H1 (cell line): ENCODE data around the gene RILPL2. TPM values are rescaled to one million over a fixed set of nuclear protein-coding genes. Genes with fewer than 3 reads are reported as not detected.
"Not testable (repeated sequence)": the region's sequence is repeated elsewhere in the genome, so short reads cannot be mapped to it uniquely, and the experiment has no call there.

ENCODE experiments used
- CTCF ChIA-PET: fragments of 300-600 bp; sonication (Branson Sonifier 250); formaldehyde crosslinking; loops from one replicate; lab custom pipeline; 2021; ENCODE audit not compliant: partially characterized antibody; lab: Charles Lee
- POLR2A ChIA-PET: fragments of 300-600 bp; sonication (Branson Sonifier 250); formaldehyde crosslinking; loops from one replicate; lab custom pipeline; 2021; ENCODE audit warnings: inconsistent platforms; ENCODE audit not compliant: partially characterized antibody; lab: Charles Lee
- DNase-seq, 2 experiments: peaks; one replicate each; pipeline versions ENCODE4 v3.0.0 to v3.0.0-alpha.2; 2010 to 2022; ENCODE audit warnings: low spot score in 2 of 2, low read depth in 1 of 2, mixed read lengths in 1 of 2
- FAIRE-seq: peaks from 2 replicates; lab custom pipeline; 2011; peaks lifted over from hg19 to GRCh38; lab: Jason Lieb, UNC
- H2AFZ ChIP-seq: 2 replicates; pipeline ENCODE4 v1.8.1; 2012; ENCODE audit warnings: low read length, inconsistent platforms
- H2AK5ac ChIP-seq: 2 replicates; pipeline ENCODE4 v1.6.1; 2013; ENCODE audit warnings: low read depth, low read length
- H2BK120ac ChIP-seq: replicated peaks from 2 replicates; pipeline ENCODE3; 2013; ENCODE audit warnings: low read depth, low read length, inconsistent platforms
- H2BK12ac ChIP-seq: 2 replicates; pipeline ENCODE4 v1.6.1; 2013; ENCODE audit warnings: low read depth, low read length
- H2BK15ac ChIP-seq: 2 replicates; pipeline ENCODE4 v1.6.1; 2013; ENCODE audit warnings: low read length
- H2BK20ac ChIP-seq: 2 replicates; pipeline ENCODE4 v1.6.1; 2013; ENCODE audit warnings: low read length
- H2BK5ac ChIP-seq: 2 replicates; pipeline ENCODE4 v1.6.1; 2013; ENCODE audit warnings: low read depth, low read length
- H3K14ac ChIP-seq: 2 replicates; pipeline ENCODE4 v1.6.1; 2013; ENCODE audit warnings: inconsistent platforms; ENCODE audit not compliant: insufficient read length
- H3K18ac ChIP-seq: 2 replicates; pipeline ENCODE4 v1.6.1; 2013; ENCODE audit warnings: low read length; ENCODE audit errors: extremely low read depth
- H3K23ac ChIP-seq: 2 replicates; pipeline ENCODE4 v1.6.1; 2013; ENCODE audit warnings: inconsistent platforms; ENCODE audit not compliant: insufficient read length
- H3K23me2 ChIP-seq: 2 replicates; pipeline ENCODE4 v1.6.1; 2013; ENCODE audit warnings: low read depth, low read length
- H3K27ac ChIP-seq: 2 replicates; pipeline ENCODE4 v1.6.1; 2011; ENCODE audit warnings: low read depth, low read length, inconsistent platforms
- H3K27me3 ChIP-seq, 4 experiments: replicated peaks in 1 of 4; 1 replicate in 1 of 4; 2 replicates in 3 of 4; pipeline versions ENCODE4 v1.6.1 to v1.8.1; 2011 to 2013; ENCODE audit warnings: low read length in 3 of 4, mild to moderate bottlenecking in 3 of 4, inconsistent platforms in 2 of 4, mixed read lengths in 2 of 4, moderate library complexity in 1 of 4; ENCODE audit not compliant: control insufficient read depth in 3 of 4, insufficient read depth in 3 of 4; ENCODE audit errors: extremely low read depth in 1 of 4
- H3K36me3 ChIP-seq, 4 experiments: 2 replicates each; pipeline versions ENCODE4 v1.6.1 to v1.8.1; 2011 to 2013; ENCODE audit warnings: mild to moderate bottlenecking in 4 of 4, low read length in 3 of 4, moderate library complexity in 2 of 4, control low read depth in 1 of 4, inconsistent platforms in 1 of 4; ENCODE audit not compliant: insufficient read depth in 4 of 4, control insufficient read depth in 2 of 4
- H3K4ac ChIP-seq: replicated peaks from 2 replicates; pipeline ENCODE3; 2013; ENCODE audit warnings: low read length, low read depth, mixed read lengths, inconsistent platforms; ENCODE audit not compliant: insufficient read length
- H3K4me1 ChIP-seq, 4 experiments: replicated peaks in 1 of 4; 1 replicate in 1 of 4; 2 replicates in 3 of 4; pipeline versions ENCODE4 v1.6.1 to v1.8.1; 2011 to 2013; ENCODE audit warnings: low read length in 3 of 4, inconsistent platforms in 2 of 4, mixed read lengths in 1 of 4; ENCODE audit not compliant: insufficient read depth in 4 of 4, control insufficient read depth in 3 of 4
- H3K4me2 ChIP-seq, 2 experiments: 2 replicates each; pipeline versions ENCODE4 v1.6.1 to v1.8.1; 2011 to 2013; ENCODE audit warnings: low read depth in 2 of 2, low read length in 2 of 2, control low read depth in 1 of 2, inconsistent platforms in 1 of 2, mild to moderate bottlenecking in 1 of 2; ENCODE audit not compliant: insufficient read depth in 1 of 2
- H3K4me3 ChIP-seq, 4 experiments: fragments of 200-600, 300-600 bp in 1 of 4; sonication (generic), shearing (Covaris generic), sonication (Bioruptor Twin) in 1 of 4; 2 replicates each; pipeline versions ENCODE4 v1.5.1 to v1.8.1; 2011 to 2016; ENCODE audit warnings: low read length in 4 of 4, low read depth in 3 of 4, control low read depth in 2 of 4, inconsistent platforms in 2 of 4, mild to moderate bottlenecking in 2 of 4, mixed read lengths in 1 of 4, moderate library complexity in 1 of 4; ENCODE audit not compliant: insufficient read depth in 2 of 4; ENCODE audit errors: extremely low read depth in 1 of 4
- H3K56ac ChIP-seq: replicated peaks from 2 replicates; pipeline ENCODE3; 2013; ENCODE audit warnings: low read depth, mild to moderate bottlenecking, mixed read lengths, low read length, inconsistent platforms; ENCODE audit not compliant: insufficient read length
- H3K79me1 ChIP-seq: 2 replicates; pipeline ENCODE4 v1.6.1; 2013; ENCODE audit warnings: low read depth, low read length, control low read depth
- H3K79me2 ChIP-seq, 2 experiments: 2 replicates each; pipeline versions ENCODE4 v1.6.1 to v1.8.1; 2012 to 2013; ENCODE audit warnings: low read length in 2 of 2, mild to moderate bottlenecking in 2 of 2, inconsistent platforms in 1 of 2; ENCODE audit not compliant: insufficient read depth in 2 of 2, control insufficient read depth in 1 of 2
- H3K9ac ChIP-seq, 4 experiments: replicated peaks in 1 of 4; 1 replicate in 1 of 4; 2 replicates in 3 of 4; pipeline versions ENCODE4 v1.6.1 to v1.8.1; 2011 to 2013; ENCODE audit warnings: low read depth in 3 of 4, low read length in 3 of 4, control low read depth in 2 of 4, mild to moderate bottlenecking in 2 of 4, moderate library complexity in 2 of 4, inconsistent platforms in 1 of 4; ENCODE audit errors: extremely low read depth in 1 of 4
- H3K9me3 ChIP-seq, 2 experiments: 2 replicates each; pipeline versions ENCODE4 v1.6.1 to v1.8.1; 2012 to 2013; ENCODE audit warnings: mild to moderate bottlenecking in 2 of 2, moderate library complexity in 2 of 2, control low read depth in 1 of 2, inconsistent platforms in 1 of 2, low read depth in 1 of 2, low read length in 1 of 2, mixed read lengths in 1 of 2; ENCODE audit not compliant: insufficient read depth in 2 of 2
- H4K20me1 ChIP-seq, 2 experiments: replicated peaks in 1 of 2; 2 replicates each; pipeline versions ENCODE3 to v1.8.1; 2011 to 2013; ENCODE audit warnings: inconsistent platforms in 2 of 2, low read length in 2 of 2, mild to moderate bottlenecking in 1 of 2; ENCODE audit not compliant: insufficient read depth in 2 of 2, control insufficient read depth in 1 of 2
- H4K5ac ChIP-seq: 2 replicates; pipeline ENCODE4 v1.6.1; 2013; ENCODE audit warnings: low read length, low read depth, mixed read lengths, inconsistent platforms; ENCODE audit not compliant: insufficient read length
- H4K8ac ChIP-seq: 2 replicates; pipeline ENCODE4 v1.8.0; 2013; ENCODE audit warnings: mild to moderate bottlenecking, moderate library complexity, low read length, inconsistent platforms; ENCODE audit not compliant: insufficient read depth; ENCODE audit errors: extremely low read depth
- H4K91ac ChIP-seq: replicated peaks from 2 replicates; pipeline ENCODE3; 2013; ENCODE audit warnings: low read length, mixed read lengths, inconsistent platforms; ENCODE audit not compliant: insufficient read length
- WGBS, 2 experiments: shearing (Covaris generic) in 1 of 2; methylation state at CpG; one replicate each; pipeline versions ENCODE4 v1.1.6 to v1.1.7; 2013 to 2015; ENCODE audit warnings: low lambda C conversion rate in 2 of 2, mixed read lengths in 2 of 2, inconsistent platforms in 1 of 2, low coverage in 1 of 2, missing lambda C conversion rate in 1 of 2; ENCODE audit not compliant: insufficient replicate concordance in 2 of 2, insufficient coverage in 1 of 2, insufficient read length in 1 of 2; ENCODE audit errors: extremely low coverage in 1 of 2, missing lambda C conversion rate in 1 of 2; 5-methylcytosine and 5-hydroxymethylcytosine counted together
- polyA plus RNA-seq, 7 experiments: library from polyadenylated mRNA; depleted of rRNA in 3 of 7; stranded (reverse) in 5 of 7; unstranded in 2 of 7; fragments of >200 nt in 5 of 7; fragments of 200-250 nt in 2 of 7; gene quantifications; 1 replicate in 5 of 7; 2 replicates in 1 of 7; 4 replicates in 1 of 7; pipeline versions ENCODE4 v1.2.1 to v1.2.3, GENCODE V29; 2011 to 2013; ENCODE audit warnings: missing spikeins in 2 of 7, mixed read lengths in 2 of 7
- total RNA-seq: library from RNA; stranded (reverse); fragmentation: NEBNext Ultra II Directional; extraction: Animal tissue kit (Norgen Biotek cat#: 25700); gene quantifications from 2 replicates; pipeline ENCODE4 v1.2.1, GENCODE V29; 2021

The RILPL2 gene
- total and polyA plus RNA-seq, 2 of the 8 experiments (the other 6 are each of a cell fraction or from before 2014, with no cell fraction given), result 0.77 to 1.4 TPM

DNA sequence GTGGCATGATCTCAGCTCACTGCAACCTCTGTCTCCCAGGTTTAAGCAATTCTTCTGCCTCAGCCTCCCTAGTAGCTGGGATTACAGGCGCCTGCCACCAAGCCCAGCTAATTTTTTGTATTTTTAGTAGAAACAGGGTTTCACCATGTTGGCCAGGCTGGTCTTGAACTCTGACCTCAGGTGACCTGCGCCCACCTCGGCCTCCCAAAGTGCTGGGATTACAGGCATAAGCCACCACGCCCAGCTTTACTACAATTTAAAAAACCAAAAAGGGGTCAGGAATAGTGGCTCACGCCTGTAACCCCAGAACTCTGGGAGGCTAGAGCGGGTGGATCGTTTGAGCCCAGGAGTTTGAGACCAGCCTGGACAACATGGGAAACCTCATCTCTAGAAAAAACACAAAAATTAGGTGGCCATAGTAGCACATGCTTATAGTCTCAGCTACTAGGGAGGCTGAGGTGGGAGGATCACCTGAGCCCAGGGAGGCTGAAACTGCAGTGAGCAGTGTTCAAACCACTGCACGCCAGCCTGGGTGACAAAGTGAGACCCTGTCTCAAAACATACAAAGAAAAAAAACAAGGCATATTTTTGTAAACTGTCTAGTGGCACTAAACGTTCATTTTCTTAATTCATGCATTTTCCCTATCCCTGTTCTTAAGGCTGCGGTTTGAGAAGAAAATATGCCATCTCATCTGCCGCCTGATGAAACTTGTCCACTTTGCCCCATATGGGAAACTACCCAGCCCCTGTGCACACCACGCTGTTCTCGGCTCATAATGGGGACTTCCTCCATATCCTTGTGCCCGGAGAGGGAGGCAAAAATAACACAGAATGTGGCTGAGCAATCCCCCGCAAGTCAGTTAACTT is 4.3 kb downstream of the RILPL2 start:
- H2BK120ac ChIP-seq, H2BK15ac ChIP-seq, H3K4ac ChIP-seq, H3K9me3 ChIP-seq, H2BK12ac ChIP-seq, H3K23ac ChIP-seq, H4K8ac ChIP-seq, DNase-seq, H3K79me1 ChIP-seq, H3K23me2 ChIP-seq, H2AFZ ChIP-seq, H3K18ac ChIP-seq, H2AK5ac ChIP-seq, H3K4me2 ChIP-seq, H3K79me2 ChIP-seq, H3K4me3 ChIP-seq, POLR2A ChIA-PET, H4K5ac ChIP-seq, H2BK20ac ChIP-seq, H3K9ac ChIP-seq, H3K36me3 ChIP-seq, H4K20me1 ChIP-seq, H3K14ac ChIP-seq, FAIRE-seq, H3K4me1 ChIP-seq, H2BK5ac ChIP-seq, H4K91ac ChIP-seq, H3K27ac ChIP-seq, H3K56ac ChIP-seq: not testable (repeated sequence)
- peaks cover 0 to 16% (median 11%) of the 10 kb centered on the region in 4 experiments; a peak in 5 of 7 replicates for H3K27me3 ChIP-seq
- 83% methylated on average over 15 of the region's 15 CpGs; no CpG with 5 or more reads in 1 of the 2 experiments for WGBS, 2 experiments
- CTCF ChIA-PET, result interaction anchor here (0.6 to 1.7 kb wide), 2 partner anchors 11 to 19 kb away, joined by 4 read pairs; no protein-coding TSS in a partner anchor
